ENCODE measurements around the gene GPC3.

DNA sequence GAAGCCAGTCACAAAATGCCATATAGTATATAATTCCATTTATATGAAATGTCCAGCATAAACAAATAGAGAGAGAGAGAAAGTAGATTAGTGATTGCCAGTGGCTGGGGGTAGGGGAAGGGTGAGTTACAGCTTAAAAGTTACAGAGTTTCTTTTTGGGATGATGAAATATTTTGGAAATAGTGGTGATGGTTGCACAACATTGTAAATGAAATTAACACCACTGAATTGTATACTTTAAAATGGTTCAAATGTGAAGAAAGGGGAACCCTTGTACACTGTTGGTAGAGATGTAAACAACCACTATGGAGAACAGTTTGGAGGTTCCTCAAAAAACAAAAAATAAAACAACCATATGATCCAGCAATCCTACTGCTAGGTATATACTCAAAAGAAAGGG is 439.0 kb downstream of the GPC3 start:
- TF ChIP-seq, protein P1, sequence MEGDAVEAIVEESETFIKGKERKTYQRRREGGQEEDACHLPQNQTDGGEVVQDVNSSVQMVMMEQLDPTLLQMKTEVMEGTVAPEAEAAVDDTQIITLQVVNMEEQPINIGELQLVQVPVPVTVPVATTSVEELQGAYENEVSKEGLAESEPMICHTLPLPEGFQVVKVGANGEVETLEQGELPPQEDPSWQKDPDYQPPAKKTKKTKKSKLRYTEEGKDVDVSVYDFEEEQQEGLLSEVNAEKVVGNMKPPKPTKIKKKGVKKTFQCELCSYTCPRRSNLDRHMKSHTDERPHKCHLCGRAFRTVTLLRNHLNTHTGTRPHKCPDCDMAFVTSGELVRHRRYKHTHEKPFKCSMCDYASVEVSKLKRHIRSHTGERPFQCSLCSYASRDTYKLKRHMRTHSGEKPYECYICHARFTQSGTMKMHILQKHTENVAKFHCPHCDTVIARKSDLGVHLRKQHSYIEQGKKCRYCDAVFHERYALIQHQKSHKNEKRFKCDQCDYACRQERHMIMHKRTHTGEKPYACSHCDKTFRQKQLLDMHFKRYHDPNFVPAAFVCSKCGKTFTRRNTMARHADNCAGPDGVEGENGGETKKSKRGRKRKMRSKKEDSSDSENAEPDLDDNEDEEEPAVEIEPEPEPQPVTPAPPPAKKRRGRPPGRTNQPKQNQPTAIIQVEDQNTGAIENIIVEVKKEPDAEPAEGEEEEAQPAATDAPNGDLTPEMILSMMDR (conservative IDR thresholded peaks at IDR 0.05): no peak
- TF ChIP-seq EZH2 (IDR thresholded peaks at IDR 0.05; ENCODE audit: low read depth): no peak
